Measurements from ENCODE around the gene ZNF503.

Gene ZNF503

GRCh38 chr10:75427951-75428350 lies 26.4 kb upstream of the ZNF503 start:
- no peak overlapping the region for H2AFZ ChIP-seq (ENCODE audit: low read depth, low read length, severe bottlenecking)
- H3K9me3 ChIP-seq (ENCODE audit: insufficient read depth, low read length): no peaks in the 10 kb centered on the region
- no peaks in the 10 kb centered on the region for H3K9me2 ChIP-seq (replicated peaks; ENCODE audit: insufficient read depth, low read length)
- no peaks in the 10 kb centered on the region for H3F3A ChIP-seq (ENCODE audit: insufficient read depth)
- no peak overlapping the region for H3K9ac ChIP-seq (ENCODE audit: low read length)
- no peaks in the 10 kb centered on the region for H4K20me1 ChIP-seq (ENCODE audit: low read depth, low read length)
- no peaks in the 10 kb centered on the region for H3K79me2 ChIP-seq (ENCODE audit: insufficient read depth, low read length)
- TF ChIP-seq EZH2phosphoT487 (conservative IDR thresholded peaks at IDR 0.05; ENCODE audit: low read length): no peak
- TF ChIP-seq CTCF (IDR thresholded peaks at IDR 0.05; ENCODE audit: insufficient read depth, low read length, poor library complexity, severe bottlenecking): no peak
- no peak overlapping the region for H3K4me2 ChIP-seq (ENCODE audit: low read depth, low read length, poor library complexity, severe bottlenecking)
- H3K4me3 ChIP-seq (ENCODE audit: insufficient read depth, low read length, poor library complexity, severe bottlenecking): no peak overlapping the region
- no peaks in the 10 kb centered on the region for H3K27me3 ChIP-seq (ENCODE audit: low read length)
- no peaks in the 10 kb centered on the region for H3K36me3 ChIP-seq (ENCODE audit: low read length)
- H3K27ac ChIP-seq (ENCODE audit: low read depth, low read length): no peak overlapping the region

- no peaks in the 10 kb centered on the region for H3K27me3 ChIP-seq (ENCODE audit: low read length)
- TF ChIP-seq CTCF (IDR thresholded peaks at IDR 0.05; ENCODE audit: insufficient read depth, low read length, poor library complexity, severe bottlenecking) (no peak), EZH2phosphoT487 (conservative IDR thresholded peaks at IDR 0.05; ENCODE audit: low read length) (no peak)
- no peaks in the 10 kb centered on the region for H4K20me1 ChIP-seq (ENCODE audit: low read depth, low read length)
- H3K4me3 ChIP-seq (ENCODE audit: insufficient read depth, low read length, poor library complexity, severe bottlenecking): no peak overlapping the region
- H3K9me2 ChIP-seq (replicated peaks; ENCODE audit: insufficient read depth, low read length): no peaks in the 10 kb centered on the region
- no peak overlapping the region for H3K9ac ChIP-seq (ENCODE audit: low read length)
- no peaks in the 10 kb centered on the region for H3K79me2 ChIP-seq (ENCODE audit: insufficient read depth, low read length)
- no peak overlapping the region for H2AFZ ChIP-seq (ENCODE audit: low read depth, low read length, severe bottlenecking)
- no peaks in the 10 kb centered on the region for H3K9me3 ChIP-seq (ENCODE audit: insufficient read depth, low read length)
- no peaks in the 10 kb centered on the region for H3K36me3 ChIP-seq (ENCODE audit: low read length)
- no peak overlapping the region for H3K4me2 ChIP-seq (ENCODE audit: low read depth, low read length, poor library complexity, severe bottlenecking)
- no peak overlapping the region for H3K27ac ChIP-seq (ENCODE audit: low read depth, low read length)
- H3F3A ChIP-seq (ENCODE audit: insufficient read depth): no peaks in the 10 kb centered on the region
Measured at GRCh38 chr10:75426880-75427279, 25.3 kb upstream of the ZNF503 start.

DNA sequence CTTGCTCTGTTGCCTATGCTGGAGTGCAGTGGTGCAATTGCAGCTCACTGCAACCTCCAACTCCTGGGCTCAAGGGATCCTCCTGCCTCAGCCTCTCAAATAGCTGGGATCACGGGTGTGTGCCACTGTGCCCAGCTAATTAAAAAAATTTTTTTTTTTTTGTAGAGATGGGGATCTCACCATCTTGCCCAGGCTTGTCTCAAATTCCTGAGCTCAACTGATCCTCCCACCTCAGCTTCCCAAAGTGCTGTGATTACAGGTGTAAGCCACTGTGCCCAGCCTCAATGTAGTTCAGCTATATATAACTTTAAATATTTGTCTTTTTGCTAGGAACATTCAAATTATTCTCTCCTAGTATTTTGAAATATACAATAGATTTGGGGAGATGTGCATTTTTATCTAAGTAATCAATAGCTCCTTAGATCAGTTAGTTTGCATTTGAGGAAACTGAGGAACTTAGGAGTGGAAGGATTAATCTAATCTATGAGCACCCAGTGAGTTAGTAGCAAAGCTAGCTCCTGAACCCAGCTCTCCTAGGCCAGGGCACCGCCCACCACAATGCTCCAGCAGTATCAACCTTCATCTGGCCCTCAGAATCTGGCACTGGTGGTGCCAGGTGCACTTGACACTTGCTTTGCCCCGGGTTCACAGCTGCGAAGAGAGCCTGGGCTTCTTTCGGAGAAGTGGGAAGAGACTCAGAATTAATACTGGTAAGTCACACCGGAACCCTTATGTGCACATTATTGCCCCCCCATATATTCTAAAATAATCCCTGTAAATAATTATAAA lies 23.9 kb upstream of the ZNF503 start:
- no peaks in the 10 kb centered on the region for H4K20me1 ChIP-seq (ENCODE audit: low read depth, low read length)
- H3K9ac ChIP-seq (ENCODE audit: low read length): no peak overlapping the region
- no peaks in the 10 kb centered on the region for H3K9me2 ChIP-seq (replicated peaks; ENCODE audit: insufficient read depth, low read length)
- no peak overlapping the region for H3K27ac ChIP-seq (ENCODE audit: low read depth, low read length)
- H3K36me3 ChIP-seq (ENCODE audit: low read length): no peaks in the 10 kb centered on the region
- no peak overlapping the region for H3K4me3 ChIP-seq (ENCODE audit: insufficient read depth, low read length, poor library complexity, severe bottlenecking)
- no peak overlapping the region for H3K4me2 ChIP-seq (ENCODE audit: low read depth, low read length, poor library complexity, severe bottlenecking)
- H3K79me2 ChIP-seq (ENCODE audit: insufficient read depth, low read length): no peaks in the 10 kb centered on the region
- no peak overlapping the region for H2AFZ ChIP-seq (ENCODE audit: low read depth, low read length, severe bottlenecking)
- no peak for TF ChIP-seq CTCF (IDR thresholded peaks at IDR 0.05; ENCODE audit: insufficient read depth, low read length, poor library complexity, severe bottlenecking)
- no peak for TF ChIP-seq EZH2phosphoT487 (conservative IDR thresholded peaks at IDR 0.05; ENCODE audit: low read length)
- H3F3A ChIP-seq (ENCODE audit: insufficient read depth): no peaks in the 10 kb centered on the region
- H3K27me3 ChIP-seq (ENCODE audit: low read length): no peaks in the 10 kb centered on the region
- no peaks in the 10 kb centered on the region for H3K9me3 ChIP-seq (ENCODE audit: insufficient read depth, low read length)
